Body of pancreas (tissue), 4 donors: ENCODE data around the gene USP48. TPM values are rescaled to one million over a fixed set of nuclear protein-coding genes. Genes with fewer than 3 reads are reported as not detected.
A peak's percentile ranks its signal among the peaks of the same experiment; 100 is the strongest.
"Not testable (repeated sequence)": the region's sequence is repeated elsewhere in the genome, so short reads cannot be mapped to it uniquely, and the experiment has no call there.

ENCODE experiments used
- ATAC-seq: fragments of 150-250 bp; one replicate; pipeline ENCODE4 v1.9.1; 2016
- DNase-seq, 4 donors: peaks; one replicate each; pipeline ENCODE4 v3.0.0-alpha.2; 2019
- H3K27ac ChIP-seq, 4 donors: fragments of 200-600 bp; sonication (generic); 1 replicate in 3 of 4; 2 replicates in 1 of 4; pipeline versions ENCODE4 v1.5.1 to v1.6.1; 2016 to 2019; ENCODE audit warnings: mild to moderate bottlenecking in 1 of 4, mixed read lengths in 1 of 4, moderate library complexity in 1 of 4
- H3K27me3 ChIP-seq, 2 donors: fragments of 200-600 bp; sonication (generic); one replicate each; pipeline ENCODE4 v1.6.0; 2016; ENCODE audit warnings: mild to moderate bottlenecking in 1 of 2
- H3K36me3 ChIP-seq, 2 donors: fragments of 200-600 bp; sonication (generic); replicated peaks in 1 of 2; 2 replicates each; pipeline ENCODE4 v1.5.1; 2016; ENCODE audit warnings: low read depth in 2 of 2; ENCODE audit not compliant: insufficient read depth in 1 of 2
- H3K4me1 ChIP-seq: fragments of 200-600 bp; sonication (generic); one replicate; pipeline ENCODE4 v1.6.0; 2016
- H3K4me3 ChIP-seq, 2 donors: fragments of 200-600 bp; sonication (generic); 1 replicate in 1 of 2; 2 replicates in 1 of 2; pipeline ENCODE4 v1.5.1; 2016 to 2019
- H3K9me3 ChIP-seq, 3 donors: fragments of 200-600 bp; sonication (generic); 1 replicate in 2 of 3; 2 replicates in 1 of 3; pipeline ENCODE4 v1.5.1; 2016
- POLR2A ChIP-seq, 3 donors: fragments of 450-650 bp; IDR thresholded peaks; one replicate each; pipeline ENCODE4 v1.6.1; 2016; ENCODE audit warnings: antibody characterized with exemption in 3 of 3, mild to moderate bottlenecking in 2 of 3
- WGBS, 2 donors: methylation state at CpG; one replicate each; pipeline ENCODE4 v1.1.5; 2017; 5-methylcytosine and 5-hydroxymethylcytosine counted together
- intact Hi-C: fragments of 100-400 bp; cut with DNase I; formaldehyde crosslinking; loops from one replicate; pipeline ENCODE4 v1.15.1; 2023
- total RNA-seq, 2 donors: library from RNA; depleted of rRNA; stranded (reverse); fragments of >200 nt; gene quantifications; one replicate each; pipeline ENCODE4 v1.1.0, GENCODE V29; 2016
- TF ChIP-seq, protein P1 (sequence below), 7 experiments: fragments of 450-650 bp in 4 of 7; fragments of 200-600 bp in 3 of 7; sonication (generic) in 3 of 7; IDR thresholded peaks; one replicate each; pipeline ENCODE4 v1.5.1; 2016 to 2019; ENCODE audit warnings: antibody characterized with exemption in 7 of 7

The USP48 gene
- total RNA-seq, 2 donors from 2014 or later, result 25.4 to 72.9 TPM

GRCh38 chr1:21782349-21782867 lies 541 bp downstream of the USP48 start:
- 0% methylated on average over 4 to 34 of the region's 37 CpGs for WGBS, 2 donors
- no peak for TF ChIP-seq POLR2A (IDR thresholded peaks at IDR 0.05)
- TF ChIP-seq, protein P1, sequence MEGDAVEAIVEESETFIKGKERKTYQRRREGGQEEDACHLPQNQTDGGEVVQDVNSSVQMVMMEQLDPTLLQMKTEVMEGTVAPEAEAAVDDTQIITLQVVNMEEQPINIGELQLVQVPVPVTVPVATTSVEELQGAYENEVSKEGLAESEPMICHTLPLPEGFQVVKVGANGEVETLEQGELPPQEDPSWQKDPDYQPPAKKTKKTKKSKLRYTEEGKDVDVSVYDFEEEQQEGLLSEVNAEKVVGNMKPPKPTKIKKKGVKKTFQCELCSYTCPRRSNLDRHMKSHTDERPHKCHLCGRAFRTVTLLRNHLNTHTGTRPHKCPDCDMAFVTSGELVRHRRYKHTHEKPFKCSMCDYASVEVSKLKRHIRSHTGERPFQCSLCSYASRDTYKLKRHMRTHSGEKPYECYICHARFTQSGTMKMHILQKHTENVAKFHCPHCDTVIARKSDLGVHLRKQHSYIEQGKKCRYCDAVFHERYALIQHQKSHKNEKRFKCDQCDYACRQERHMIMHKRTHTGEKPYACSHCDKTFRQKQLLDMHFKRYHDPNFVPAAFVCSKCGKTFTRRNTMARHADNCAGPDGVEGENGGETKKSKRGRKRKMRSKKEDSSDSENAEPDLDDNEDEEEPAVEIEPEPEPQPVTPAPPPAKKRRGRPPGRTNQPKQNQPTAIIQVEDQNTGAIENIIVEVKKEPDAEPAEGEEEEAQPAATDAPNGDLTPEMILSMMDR (IDR thresholded peaks at IDR 0.05), result peak in 3 of 7 experiments; percentile 9 to 26 (median 18)
- H3K4me1 ChIP-seq, result peaks cover 14% of the 10 kb centered on the region
- ATAC-seq, result peak; percentile 5
- no peaks in the 10 kb centered on the region for H3K9me3 ChIP-seq
- intact Hi-C loops, result no loop called here
- peak in 2 of 4 donors; percentile 16 to 64 for DNase-seq
- H3K27ac ChIP-seq, result peak overlapping the region; percentile 98 to 100 (median 100)
- no peaks in the 10 kb centered on the region for H3K36me3 ChIP-seq
- peak overlapping the region; percentile 87 to 92 for H3K4me3 ChIP-seq
- H3K27me3 ChIP-seq, result no peaks in the 10 kb centered on the region

- TF ChIP-seq, protein P1 (IDR thresholded peaks at IDR 0.05), result no peak
- TF ChIP-seq POLR2A (IDR thresholded peaks at IDR 0.05), result no peak
- Histone ChIP-seq H3K27me3 (no peaks in the 10 kb centered on the region), H3K9me3 (no peaks in the 10 kb centered on the region), H3K36me3 (no peaks in the 10 kb centered on the region), H3K27ac (peak overlapping the region; percentile 98 to 100 (median 100)), H3K4me3 (peak overlapping the region; percentile 87 to 92), H3K4me1 (peaks cover 14% of the 10 kb centered on the region)
- DNase-seq (peak in 3 of 4 donors; percentile 15 to 29 (median 20)), ATAC-seq (no peak)
- intact Hi-C loops, result no loop called here
- WGBS, 2 donors, result 0 to 1% methylated on average over 17 of the region's 17 CpGs
Measured at GRCh38 chr1:21781815-21782348, 1.1 kb downstream of the USP48 start.

DNA sequence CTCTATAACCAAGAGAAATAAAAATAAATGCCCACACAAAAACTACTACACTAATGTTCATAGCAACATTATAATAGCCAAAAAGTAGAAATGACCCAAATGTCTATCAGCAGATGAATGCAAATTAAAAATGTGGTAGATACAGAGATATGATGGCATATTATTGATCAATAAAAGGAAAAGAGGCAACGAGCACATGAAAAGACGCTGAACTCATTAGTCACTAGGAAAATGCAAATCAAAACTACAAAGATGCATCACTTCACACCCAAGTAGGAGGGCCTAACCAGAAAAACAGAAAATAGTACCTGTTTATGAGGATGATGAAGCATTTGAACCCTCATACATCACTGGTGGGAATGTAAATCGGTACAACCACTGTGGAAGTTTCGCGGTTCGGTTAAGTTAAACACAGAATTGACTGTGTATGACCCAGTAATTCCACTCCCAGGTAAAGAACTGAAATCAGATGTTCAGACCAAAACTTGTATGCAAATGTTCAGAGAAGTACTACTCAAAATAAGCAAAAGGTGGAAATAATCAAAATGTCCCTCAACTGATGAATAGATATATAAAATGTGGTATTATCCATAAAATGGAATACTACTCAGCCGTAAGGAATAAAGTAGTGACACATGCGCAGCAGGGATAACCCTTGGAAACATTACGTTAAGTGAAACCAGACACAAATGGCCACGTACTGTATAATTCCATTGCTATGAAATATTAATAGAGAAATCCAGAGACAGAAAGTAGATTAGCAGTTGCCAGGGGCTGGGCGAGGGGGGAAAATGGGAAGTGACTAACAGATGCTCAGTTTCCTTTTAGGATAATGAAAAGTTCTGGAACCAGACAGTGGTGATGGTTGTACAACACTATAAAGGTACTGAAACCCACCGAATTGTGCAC lies 3.1 kb downstream of the USP48 start:
- peaks cover 14% of the 10 kb centered on the region for H3K4me1 ChIP-seq
- TF ChIP-seq, protein P1 (IDR thresholded peaks at IDR 0.05), result no peak
- TF ChIP-seq POLR2A (IDR thresholded peaks at IDR 0.05), result no peak
- no peaks in the 10 kb centered on the region for H3K9me3 ChIP-seq
- H3K27ac ChIP-seq, result peak overlapping the region in 1 of 4 donors; percentile 50
- no peak for DNase-seq
- H3K4me3 ChIP-seq, result no peak overlapping the region
- intact Hi-C loops, result no loop called here
- H3K36me3 ChIP-seq, result no peaks in the 10 kb centered on the region
- no peak for ATAC-seq
- WGBS, 2 donors, result 74 to 81% methylated on average over 12 of the region's 12 CpGs
- no peaks in the 10 kb centered on the region for H3K27me3 ChIP-seq

DNA sequence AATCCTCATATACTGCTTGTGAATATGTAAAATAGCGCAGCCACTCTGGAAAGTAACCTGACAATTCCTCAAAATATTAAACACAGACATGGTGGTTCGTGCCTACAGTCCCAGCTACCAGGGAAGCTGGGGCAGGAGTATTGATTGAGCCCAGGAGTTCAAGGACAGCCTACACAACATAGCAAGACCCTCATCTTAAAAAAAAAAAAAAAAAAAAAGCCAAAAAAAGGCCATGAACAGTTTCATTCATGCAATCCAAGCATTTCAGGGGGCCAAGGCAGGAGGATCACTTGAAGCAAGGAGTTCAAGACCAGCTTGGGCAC lies 4.6 kb downstream of the USP48 start:
- ATAC-seq, result no peak
- no peak overlapping the region for H3K27ac ChIP-seq
- no peak for DNase-seq
- H3K36me3 ChIP-seq, result no peaks in the 10 kb centered on the region
- H3K27me3 ChIP-seq, result no peaks in the 10 kb centered on the region
- no peak overlapping the region for H3K4me3 ChIP-seq
- intact Hi-C loops, result no loop called here
- WGBS, 2 donors, result 77 to 88% methylated on average over 2 of the region's 2 CpGs
- H3K4me1 ChIP-seq, result peaks cover 12% of the 10 kb centered on the region
- H3K9me3 ChIP-seq, result no peaks in the 10 kb centered on the region
- no peak for TF ChIP-seq POLR2A (IDR thresholded peaks at IDR 0.05)
- TF ChIP-seq, protein P1 (IDR thresholded peaks at IDR 0.05), result no peak

GRCh38 chr1:21776925-21777324 lies 6.0 kb downstream of the USP48 start:
- H3K27me3 ChIP-seq, H3K9me3 ChIP-seq, DNase-seq, H3K4me3 ChIP-seq, intact Hi-C loops, ATAC-seq, H3K27ac ChIP-seq, H3K36me3 ChIP-seq: not testable (repeated sequence)
- H3K4me1 ChIP-seq, result peaks cover 12% of the 10 kb centered on the region
- 69 to 79% methylated on average over 5 of the region's 5 CpGs for WGBS, 2 donors
